Hepatocyte (in vitro differentiated cells): ENCODE results near the gene ARL15. TPM values are rescaled to one million over a fixed set of nuclear protein-coding genes. Genes with fewer than 3 reads are reported as not detected.

Experiments
- DNase-seq: peaks from one replicate; pipeline ENCODE4 v3.0.0-alpha.2; 2016; ENCODE audit warnings: low spot score
- H2AFZ ChIP-seq: fragments of 200-600 bp; sonication (generic); 2 replicates; pipeline ENCODE4 v1.6.0; 2016; ENCODE audit warnings: antibody characterized with exemption, mild to moderate bottlenecking
- H3K27ac ChIP-seq: fragments of 200-600 bp; sonication (generic); 2 replicates; pipeline ENCODE4 v1.5.1; 2016; ENCODE audit warnings: mild to moderate bottlenecking
- H3K27me3 ChIP-seq: fragments of 200-600 bp; sonication (generic); 2 replicates; pipeline ENCODE4 v1.6.1; 2016
- H3K36me3 ChIP-seq: fragments of 200-600 bp; sonication (generic); replicated peaks from 2 replicates; pipeline ENCODE4 v1.5.1; 2016; ENCODE audit warnings: low read depth; ENCODE audit not compliant: insufficient read depth
- H3K4me1 ChIP-seq: fragments of 200-600 bp; sonication (generic); 2 replicates; pipeline ENCODE4 v1.5.1; 2016; ENCODE audit warnings: mild to moderate bottlenecking, moderate library complexity; ENCODE audit not compliant: insufficient read depth
- H3K4me2 ChIP-seq: fragments of 200-600 bp; sonication (generic); 2 replicates; pipeline ENCODE4 v1.6.0; 2016
- H3K4me3 ChIP-seq: fragments of 200-600 bp; sonication (generic); 2 replicates; pipeline ENCODE4 v1.5.1; 2016; ENCODE audit warnings: mild to moderate bottlenecking
- H3K79me2 ChIP-seq: fragments of 200-600 bp; sonication (generic); 2 replicates; pipeline ENCODE4 v1.6.0; 2017; ENCODE audit warnings: mild to moderate bottlenecking
- H3K9me2 ChIP-seq: fragments of 200-600 bp; sonication (generic); replicated peaks from 2 replicates; pipeline ENCODE4 v1.6.0; 2017; ENCODE audit warnings: mild to moderate bottlenecking; ENCODE audit not compliant: insufficient read depth
- H3K9me3 ChIP-seq: fragments of 200-600 bp; sonication (generic); 2 replicates; pipeline ENCODE4 v1.5.1; 2016; ENCODE audit warnings: low read depth, mild to moderate bottlenecking
- H4K20me1 ChIP-seq: fragments of 200-600 bp; sonication (generic); 2 replicates; pipeline ENCODE4 v1.6.0; 2016; ENCODE audit warnings: mild to moderate bottlenecking; ENCODE audit not compliant: insufficient read depth, poor library complexity, severe bottlenecking
- CTCF ChIP-seq: fragments of 200-600 bp; sonication (generic); IDR thresholded peaks from 2 replicates; pipeline ENCODE4 v1.5.1; 2016; ENCODE audit warnings: antibody characterized with exemption, mild to moderate bottlenecking; ENCODE audit not compliant: poor library complexity
- EZH2 ChIP-seq: fragments of 200-600 bp; sonication (generic); IDR thresholded peaks from 2 replicates; pipeline ENCODE4 v1.6.1; 2016; ENCODE audit warnings: antibody characterized with exemption, mild to moderate bottlenecking, borderline replicate concordance
- EZH2phosphoT487 ChIP-seq: fragments of 200-600 bp; sonication (generic); IDR thresholded peaks from one replicate; pipeline ENCODE4 v1.6.1; 2018; ENCODE audit warnings: antibody characterized with exemption, mild to moderate bottlenecking, low read depth, moderate library complexity; ENCODE audit not compliant: unreplicated experiment, severe bottlenecking
- WGBS: methylation state at CpG from one replicate; pipeline ENCODE4 v1.1.6; 2016; ENCODE audit warnings: low lambda C conversion rate; ENCODE audit errors: missing lambda C conversion rate; 5-methylcytosine and 5-hydroxymethylcytosine counted together
- polyA plus RNA-seq: library from polyadenylated mRNA; unstranded; fragments of >200 nt; fragmentation: Nextera tagmentation; extraction: Ambion mirVana; gene quantifications from 2 replicates; pipeline ENCODE4 v1.2.1, GENCODE V29; 2016
- total RNA-seq: library from RNA; depleted of rRNA; stranded (reverse); fragments of >200 nt; gene quantifications from 2 replicates; pipeline ENCODE4 v1.2.3, GENCODE V29; 2014

Gene ARL15
- total and polyA plus RNA-seq, 2 experiments from 2014 or later: 13.3 to 66.3 TPM

- DNase-seq: no peak
- Histone ChIP-seq H3K4me1 (no peaks in the 10 kb centered on the region), H3K9me2 (no peaks in the 10 kb centered on the region), H3K79me2 (no peaks in the 10 kb centered on the region), H3K4me2 (no peak overlapping the region), H3K36me3 (no peaks in the 10 kb centered on the region), H3K4me3 (no peak overlapping the region), H3K27ac (no peak overlapping the region), H2AFZ (no peak overlapping the region), H3K9me3 (no peaks in the 10 kb centered on the region), H3K27me3 (no peaks in the 10 kb centered on the region), H4K20me1 (no peaks in the 10 kb centered on the region)
- TF ChIP-seq EZH2 (no peak), EZH2phosphoT487 (no peak), CTCF (no peak)
- WGBS: 85% methylated on average over 1 of the region's 1 CpG
Measured at GRCh38 chr5:54320256-54320655, 9.9 kb upstream of the ARL15 start.

GRCh38 chr5:54317511-54318260, 7.3 kb upstream of the ARL15 start:
- Histone ChIP-seq H3K9me3 (no peaks in the 10 kb centered on the region), H3K4me3 (no peak overlapping the region), H3K79me2 (no peaks in the 10 kb centered on the region), H3K27ac (no peak overlapping the region), H3K9me2 (no peaks in the 10 kb centered on the region), H3K4me2 (no peak overlapping the region), H3K4me1 (no peaks in the 10 kb centered on the region), H2AFZ (no peak overlapping the region), H3K36me3 (no peaks in the 10 kb centered on the region), H3K27me3 (no peaks in the 10 kb centered on the region), H4K20me1 (no peaks in the 10 kb centered on the region)
- DNase-seq: no peak
- WGBS: 87% methylated on average over 5 of the region's 5 CpGs
- TF ChIP-seq CTCF (no peak), EZH2phosphoT487 (no peak), EZH2 (no peak)

DNA sequence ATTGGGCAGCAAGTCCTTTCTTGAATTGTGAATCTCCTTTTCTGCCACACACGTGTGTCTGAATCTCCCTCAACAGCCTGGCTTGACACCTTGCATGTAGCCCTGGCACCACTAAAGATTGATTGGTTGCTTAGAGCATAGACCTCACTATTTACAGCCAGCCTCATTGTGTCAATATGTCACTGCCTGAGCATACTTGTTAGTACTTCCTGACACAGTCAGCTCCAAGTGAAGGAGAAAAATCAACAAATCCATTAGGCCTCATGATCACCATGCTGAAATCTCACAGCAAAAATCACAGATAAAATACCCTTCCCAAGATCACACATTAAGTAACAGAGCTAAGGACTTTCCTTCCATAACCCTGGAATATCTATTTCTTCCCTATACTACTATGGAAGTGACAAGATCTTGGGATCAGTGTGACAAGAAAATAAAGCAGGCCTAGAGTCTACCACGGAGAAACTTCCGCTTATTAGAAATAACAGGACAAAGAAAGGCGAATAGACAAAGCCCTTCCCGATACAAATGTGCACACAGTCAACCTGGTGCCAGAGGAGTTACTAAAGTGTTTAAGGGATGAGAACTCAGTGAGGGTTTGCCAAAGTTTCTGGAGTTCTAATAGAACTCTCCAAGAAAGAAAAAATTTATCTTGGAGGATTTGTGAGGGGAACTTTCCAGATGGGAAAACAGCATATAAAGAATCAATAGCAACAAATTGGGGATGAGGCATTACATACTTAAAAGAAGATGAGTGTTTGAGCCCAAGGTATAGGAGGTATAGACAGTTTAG, 5.6 kb upstream of the ARL15 start:
- Histone ChIP-seq H3K4me2 (no peak overlapping the region), H3K9me2 (no peaks in the 10 kb centered on the region), H3K9me3 (no peaks in the 10 kb centered on the region), H3K27ac (peak overlapping the region; percentile 53), H2AFZ (no peak overlapping the region), H3K4me1 (no peaks in the 10 kb centered on the region), H3K4me3 (no peak overlapping the region), H4K20me1 (no peaks in the 10 kb centered on the region), H3K27me3 (no peaks in the 10 kb centered on the region), H3K79me2 (no peaks in the 10 kb centered on the region), H3K36me3 (no peaks in the 10 kb centered on the region)
- DNase-seq: peak; percentile 16
- TF ChIP-seq EZH2 (no peak), CTCF (no peak), EZH2phosphoT487 (no peak)
- 79% methylated on average over 5 of the region's 5 CpGs for WGBS
